ENCODE results near the gene KRTAP10-6.
"Not testable (repeated sequence)": the region's sequence is repeated elsewhere in the genome, so short reads cannot be mapped to it uniquely, and the experiment has no call there.

The KRTAP10-6 gene

DNA sequence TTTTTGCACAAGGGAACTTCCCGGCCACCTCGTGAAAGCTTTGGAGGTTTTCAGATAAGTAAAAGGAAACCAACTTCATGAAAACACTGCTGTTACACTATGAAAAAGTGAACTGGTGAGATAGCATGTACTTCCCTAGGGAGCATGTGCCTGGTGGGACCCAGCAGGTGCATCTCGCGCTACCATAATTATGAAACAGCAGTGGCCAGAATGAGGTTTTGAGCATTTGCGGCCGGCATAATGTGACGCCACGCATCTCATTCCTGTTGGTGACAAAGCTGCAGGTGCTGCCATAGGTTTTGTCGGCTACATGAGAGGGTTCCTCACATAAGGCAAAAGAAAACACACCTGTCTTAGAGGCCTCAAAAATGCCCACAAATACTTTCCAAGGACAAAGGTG lies 35.4 kb downstream of the KRTAP10-6 start:
- no peak for DNase-seq (ENCODE audit: low spot score)

DNA sequence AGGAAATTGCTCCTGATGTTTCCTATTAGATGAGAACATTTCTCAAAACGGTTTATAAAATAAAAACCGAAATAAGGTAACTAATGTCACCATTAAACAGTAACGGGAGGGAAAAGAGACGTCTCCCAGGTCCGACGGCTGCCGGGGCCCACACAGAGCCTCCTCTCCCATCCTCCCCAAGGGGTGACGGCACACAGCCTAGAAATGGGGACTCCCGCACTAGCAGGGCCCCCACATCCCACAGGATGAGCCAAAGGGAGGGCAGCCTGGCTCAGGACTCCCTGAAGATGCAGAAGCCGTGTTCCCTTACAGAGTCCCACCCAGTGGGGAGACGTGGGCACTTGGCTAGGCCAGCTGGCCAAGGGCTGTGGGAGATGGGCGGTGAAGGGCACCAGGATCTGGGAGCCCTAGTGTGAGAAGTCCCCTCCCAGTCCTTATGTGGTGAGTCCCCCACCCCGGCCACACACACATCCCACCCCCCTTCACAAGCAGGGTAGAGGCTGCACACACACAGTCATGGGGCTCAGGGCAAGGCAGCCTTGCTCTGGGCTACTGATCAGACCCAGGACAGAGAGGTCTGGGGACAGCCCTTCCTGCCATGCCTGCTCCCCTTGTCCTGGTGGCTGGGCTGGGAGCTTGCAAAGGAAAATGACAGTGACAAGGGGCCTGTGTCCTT lies 37.0 kb downstream of the KRTAP10-6 start:
- no peak for DNase-seq (ENCODE audit: low spot score)

DNA sequence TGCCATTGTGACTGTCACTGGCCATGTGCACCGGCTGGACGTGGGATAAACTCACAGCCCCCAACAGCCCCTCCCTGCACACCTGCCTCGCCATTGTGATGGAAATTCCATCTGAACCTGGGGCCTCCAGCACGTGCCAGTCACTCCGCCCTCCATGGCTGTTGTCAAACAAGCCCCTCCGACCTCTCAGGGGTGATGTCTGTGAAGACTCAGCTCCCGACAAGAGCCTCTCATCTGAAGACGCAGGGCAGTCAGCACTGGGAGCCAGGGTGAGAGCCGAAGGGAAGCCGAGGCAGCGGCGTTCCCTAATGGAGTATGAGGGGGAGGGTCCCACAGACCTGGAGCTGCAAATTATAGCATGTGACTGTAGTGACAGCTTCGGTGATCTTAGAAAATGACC lies 39.6 kb downstream of the KRTAP10-6 start:
- DNase-seq (ENCODE audit: low spot score) = no peak

- DNase-seq (ENCODE audit: low spot score) = no peak
Observed at GRCh38 chr21:44552136-44552535, 40.2 kb downstream of the KRTAP10-6 start.

DNA sequence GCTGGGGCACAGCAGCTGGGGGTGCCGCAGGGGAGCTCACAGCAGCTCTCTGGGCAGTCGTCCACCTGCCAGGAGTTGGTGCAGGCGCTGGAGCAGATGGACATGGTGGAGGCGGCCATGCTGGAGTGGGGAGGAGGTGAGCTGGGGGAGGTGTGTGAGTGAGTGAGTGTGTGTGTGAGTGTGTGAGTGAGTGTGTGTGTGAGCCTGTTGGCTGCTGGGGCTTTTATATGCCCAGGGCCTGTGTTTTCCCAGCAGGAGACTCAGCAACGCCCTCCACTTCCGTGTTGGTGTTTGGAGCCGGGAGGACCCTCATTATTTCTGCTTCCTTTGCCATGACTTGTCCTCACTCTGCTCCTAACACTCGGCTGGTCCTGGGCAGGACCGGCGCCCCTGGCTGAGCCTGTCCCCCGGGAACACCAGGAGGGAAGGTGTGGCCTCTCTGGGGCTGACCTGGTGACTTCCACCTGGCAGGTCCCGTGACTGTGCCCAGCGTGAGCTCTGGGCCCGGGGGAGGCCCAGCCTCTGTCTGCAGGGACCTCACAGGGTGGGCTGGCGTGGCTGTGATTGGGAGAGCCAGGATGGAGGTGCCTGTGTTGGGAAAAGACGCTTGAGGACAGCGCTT lies 40.9 kb downstream of the KRTAP10-6 start, which contains the start of gene KRTAP10-2:
TSS of gene KRTAP10-2 (minus strand) at position 166 of the 622 bp plus-strand sequence. CDS start at position 119, 47 bp downstream.
- DNase-seq (ENCODE audit: low spot score) = no peak

GRCh38 chr21:44550807-44551206 lies 41.5 kb downstream of the KRTAP10-6 start:
- DNase-seq (ENCODE audit: low spot score) = no peak

- DNase-seq (ENCODE audit: low spot score) = not testable (repeated sequence)
Observed at GRCh38 chr21:44550285-44550684, 42.0 kb downstream of the KRTAP10-6 start.

DNA sequence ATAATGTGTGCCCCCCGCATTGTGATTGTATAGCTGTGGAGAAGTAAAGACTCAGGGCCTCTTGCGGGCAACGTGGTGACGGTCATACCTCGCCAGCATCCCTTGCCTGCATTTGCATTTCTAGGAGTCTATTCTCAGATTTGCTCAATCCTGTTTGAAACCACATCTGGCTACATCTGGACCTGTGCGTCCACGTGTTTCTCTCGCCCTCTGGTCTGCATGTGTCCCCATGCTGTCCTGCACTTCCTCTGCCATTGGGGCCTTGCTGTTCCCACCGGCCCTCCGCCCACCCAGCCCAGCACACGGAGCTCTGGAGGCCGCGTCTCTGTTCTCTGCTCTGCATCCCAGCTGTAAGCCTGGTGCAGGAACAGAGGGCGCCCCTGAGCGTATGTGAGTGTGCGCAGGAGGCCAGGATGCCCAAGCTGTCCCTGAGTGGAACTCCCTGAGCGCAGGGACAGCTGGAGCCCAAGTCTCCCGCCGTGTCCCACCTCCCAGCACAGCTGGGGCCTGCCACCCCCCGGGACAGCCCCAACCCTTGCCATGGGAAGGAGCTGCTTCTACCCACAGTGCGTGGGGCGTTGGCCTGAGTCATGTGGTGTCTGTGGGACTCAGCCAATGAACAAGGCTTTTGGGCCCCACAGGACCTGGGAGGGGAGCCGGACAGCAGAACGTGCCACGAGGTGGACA lies 42.6 kb downstream of the KRTAP10-6 start:
- no peak for DNase-seq (ENCODE audit: low spot score)

DNA sequence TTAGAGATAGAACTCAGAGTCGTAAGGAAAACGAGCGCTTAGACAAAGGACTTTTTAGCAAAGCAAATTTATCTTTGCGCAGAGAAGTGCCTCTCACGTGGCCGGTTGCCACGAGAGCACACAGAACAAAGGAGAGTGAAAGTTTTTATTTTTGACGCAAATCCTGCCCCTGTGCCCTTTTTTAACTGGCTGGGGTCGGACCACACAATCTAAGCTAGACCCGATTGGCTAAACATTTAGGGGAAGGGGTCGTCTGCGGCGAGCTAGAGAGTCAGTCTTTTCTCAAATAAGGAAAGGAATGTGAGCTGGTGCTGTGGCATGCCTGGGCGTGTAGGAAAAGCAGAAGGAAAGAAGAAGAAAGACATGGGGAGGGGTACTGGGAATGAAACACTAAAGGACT lies 43.4 kb downstream of the KRTAP10-6 start:
- no peak for DNase-seq (ENCODE audit: low spot score)

DNA sequence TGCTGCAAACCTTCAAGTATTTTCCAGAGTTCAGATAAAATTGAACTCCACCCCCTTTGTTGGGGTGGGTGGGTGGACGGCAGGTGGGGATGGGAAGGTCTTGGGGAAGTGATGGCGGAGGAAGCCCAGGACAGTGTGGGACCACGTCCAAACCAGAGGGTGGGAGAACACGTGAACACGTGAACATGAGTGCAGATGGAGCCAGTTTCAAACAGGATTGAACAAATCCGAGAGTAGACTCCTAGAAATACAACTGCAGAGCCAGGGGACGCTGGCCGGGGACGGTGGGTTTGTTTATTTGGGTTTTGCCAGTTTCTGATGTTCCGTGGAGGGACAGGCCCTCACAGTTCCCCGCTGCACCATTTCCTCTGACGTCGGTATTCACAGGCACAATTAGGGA lies 43.9 kb downstream of the KRTAP10-6 start:
- DNase-seq (ENCODE audit: low spot score) = no peak

- DNase-seq (ENCODE audit: low spot score) = no peak
Observed at GRCh38 chr21:44547656-44548331, 44.5 kb downstream of the KRTAP10-6 start.

- no peak for DNase-seq (ENCODE audit: low spot score)
Observed at GRCh38 chr21:44544566-44544965, 47.7 kb downstream of the KRTAP10-6 start.

GRCh38 chr21:44542716-44543115 lies 49.6 kb downstream of the KRTAP10-6 start:
- DNase-seq (ENCODE audit: low spot score) = no peak
